Chondrocyte (in vitro differentiated cells): Measurements from ENCODE around the gene CDYL. TPM values are rescaled to one million over a fixed set of nuclear protein-coding genes. Genes with fewer than 3 reads are reported as not detected.

ENCODE experiments used
- DNase-seq: peaks from one replicate; pipeline ENCODE4 v3.0.0; 2021; ENCODE audit warnings: mixed read lengths, low spot score
- H3K27ac Mint-ChIP-seq: one replicate; pipeline ENCODE4 v1.8.0; 2021; ENCODE audit warnings: mild to moderate bottlenecking, moderate library complexity, mixed read lengths; ENCODE audit not compliant: unreplicated experiment
- H3K27me3 Mint-ChIP-seq: 2 replicates; pipeline ENCODE4 v1.8.0; 2021; ENCODE audit warnings: low read depth, mixed read lengths
- H3K36me3 Mint-ChIP-seq: 2 replicates; pipeline ENCODE4 v1.8.0; 2021; ENCODE audit warnings: low read depth, mixed read lengths
- H3K4me1 Mint-ChIP-seq: 2 replicates; pipeline ENCODE4 v1.8.0; 2021; ENCODE audit warnings: low read depth, mild to moderate bottlenecking, mixed read lengths
- H3K4me3 Mint-ChIP-seq: one replicate; pipeline ENCODE4 v1.8.0; 2021; ENCODE audit warnings: mild to moderate bottlenecking, moderate library complexity, mixed read lengths; ENCODE audit not compliant: unreplicated experiment
- H3K9me3 Mint-ChIP-seq: 2 replicates; pipeline ENCODE4 v1.8.0; 2021; ENCODE audit warnings: low read depth, mixed read lengths
- total RNA-seq: library from RNA; stranded (reverse); gene quantifications from 3 replicates; pipeline ENCODE4 v1.2.1, GENCODE V29; 2021
- TF ChIP-seq, protein P1 (sequence below): fragments of 200-600 bp; sonication (generic); IDR thresholded peaks from 2 replicates; pipeline ENCODE4 v1.5.0; 2021; ENCODE audit warnings: antibody characterized with exemption, mild to moderate bottlenecking, moderate library complexity

The CDYL gene
- total RNA-seq, 1 donor from 2014 or later = 63.7 TPM

DNA sequence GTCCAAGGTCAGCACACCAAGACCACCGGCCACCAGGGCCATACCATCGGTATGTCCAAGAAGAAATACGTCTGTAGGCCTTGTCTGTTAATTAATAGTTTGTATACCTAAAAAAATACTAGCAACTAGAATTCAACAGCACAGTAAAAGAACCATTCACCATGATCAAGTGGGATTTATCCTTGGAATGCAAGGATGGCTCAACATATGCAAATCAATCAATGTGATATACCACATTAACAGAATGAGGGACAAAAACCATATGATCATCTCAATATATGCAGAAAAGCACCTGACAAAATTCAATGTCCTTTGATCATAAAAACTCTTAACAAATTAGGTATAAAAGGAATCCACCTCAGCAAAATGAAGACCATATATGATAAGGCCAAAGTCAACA lies 203.2 kb downstream of the CDYL start:
- TF ChIP-seq, protein P1, sequence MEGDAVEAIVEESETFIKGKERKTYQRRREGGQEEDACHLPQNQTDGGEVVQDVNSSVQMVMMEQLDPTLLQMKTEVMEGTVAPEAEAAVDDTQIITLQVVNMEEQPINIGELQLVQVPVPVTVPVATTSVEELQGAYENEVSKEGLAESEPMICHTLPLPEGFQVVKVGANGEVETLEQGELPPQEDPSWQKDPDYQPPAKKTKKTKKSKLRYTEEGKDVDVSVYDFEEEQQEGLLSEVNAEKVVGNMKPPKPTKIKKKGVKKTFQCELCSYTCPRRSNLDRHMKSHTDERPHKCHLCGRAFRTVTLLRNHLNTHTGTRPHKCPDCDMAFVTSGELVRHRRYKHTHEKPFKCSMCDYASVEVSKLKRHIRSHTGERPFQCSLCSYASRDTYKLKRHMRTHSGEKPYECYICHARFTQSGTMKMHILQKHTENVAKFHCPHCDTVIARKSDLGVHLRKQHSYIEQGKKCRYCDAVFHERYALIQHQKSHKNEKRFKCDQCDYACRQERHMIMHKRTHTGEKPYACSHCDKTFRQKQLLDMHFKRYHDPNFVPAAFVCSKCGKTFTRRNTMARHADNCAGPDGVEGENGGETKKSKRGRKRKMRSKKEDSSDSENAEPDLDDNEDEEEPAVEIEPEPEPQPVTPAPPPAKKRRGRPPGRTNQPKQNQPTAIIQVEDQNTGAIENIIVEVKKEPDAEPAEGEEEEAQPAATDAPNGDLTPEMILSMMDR = no peak
- peaks cover 5% of the 10 kb centered on the region for H3K4me1 Mint-ChIP-seq
- peaks cover 16% of the 10 kb centered on the region for H3K36me3 Mint-ChIP-seq
- no peaks in the 10 kb centered on the region for H3K27me3 Mint-ChIP-seq
- H3K4me3 Mint-ChIP-seq = no peak overlapping the region
- H3K9me3 Mint-ChIP-seq = peaks cover 22% of the 10 kb centered on the region
- no peak overlapping the region for H3K27ac Mint-ChIP-seq
- no peak for DNase-seq

DNA sequence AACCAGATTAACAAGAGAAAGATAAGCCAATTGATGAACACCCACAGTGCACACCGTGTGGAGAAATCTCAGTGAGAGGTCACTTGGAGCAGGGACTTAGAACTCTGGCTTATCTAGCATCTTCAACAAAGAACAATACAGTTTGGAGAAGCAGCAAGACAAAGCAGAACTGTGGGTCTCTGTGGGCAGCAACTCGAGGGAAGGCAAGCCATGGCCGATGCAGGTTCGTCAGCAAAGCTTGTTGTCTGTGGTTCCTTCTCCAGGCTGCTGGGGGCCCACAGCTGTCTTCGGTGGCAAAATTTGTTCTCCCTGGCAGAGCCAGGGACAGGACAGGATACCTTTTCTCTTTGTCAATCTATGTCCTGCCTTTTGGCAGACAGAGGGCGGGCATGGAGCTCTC lies 205.6 kb downstream of the CDYL start:
- TF ChIP-seq, protein P1 = no peak
- peaks cover 13% of the 10 kb centered on the region for H3K36me3 Mint-ChIP-seq
- DNase-seq = no peak
- H3K27me3 Mint-ChIP-seq = no peaks in the 10 kb centered on the region
- peaks cover 4% of the 10 kb centered on the region for H3K4me1 Mint-ChIP-seq
- H3K27ac Mint-ChIP-seq = no peak overlapping the region
- H3K9me3 Mint-ChIP-seq = peaks cover 18% of the 10 kb centered on the region
- no peak overlapping the region for H3K4me3 Mint-ChIP-seq

DNA sequence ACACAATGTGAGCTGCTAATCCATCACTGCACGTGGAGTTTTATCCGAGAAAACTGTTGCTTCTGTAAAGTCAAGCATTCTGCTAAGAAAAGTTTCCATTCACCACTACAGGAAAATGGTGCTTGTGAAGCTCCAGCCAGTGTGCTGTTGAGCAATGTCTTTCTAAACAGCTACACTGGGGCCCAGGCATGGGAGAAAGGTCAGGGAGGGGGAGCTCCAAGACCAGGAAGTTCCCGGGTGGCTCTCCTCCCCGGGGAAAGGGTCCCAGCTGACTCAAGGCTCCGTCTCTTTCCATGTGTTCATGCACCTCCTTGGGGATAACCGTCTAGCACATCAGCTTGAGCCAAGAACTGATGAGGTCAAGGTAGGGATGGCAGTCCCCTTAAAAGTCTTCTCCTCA lies 207.1 kb downstream of the CDYL start:
- Mint-ChIP-seq H3K9me3 (peaks cover 13% of the 10 kb centered on the region), H3K27me3 (no peaks in the 10 kb centered on the region), H3K4me1 (peaks cover 4% of the 10 kb centered on the region), H3K27ac (no peak overlapping the region), H3K36me3 (peaks cover 9% of the 10 kb centered on the region), H3K4me3 (no peak overlapping the region)
- no peak for DNase-seq
- TF ChIP-seq, protein P1 = no peak

DNA sequence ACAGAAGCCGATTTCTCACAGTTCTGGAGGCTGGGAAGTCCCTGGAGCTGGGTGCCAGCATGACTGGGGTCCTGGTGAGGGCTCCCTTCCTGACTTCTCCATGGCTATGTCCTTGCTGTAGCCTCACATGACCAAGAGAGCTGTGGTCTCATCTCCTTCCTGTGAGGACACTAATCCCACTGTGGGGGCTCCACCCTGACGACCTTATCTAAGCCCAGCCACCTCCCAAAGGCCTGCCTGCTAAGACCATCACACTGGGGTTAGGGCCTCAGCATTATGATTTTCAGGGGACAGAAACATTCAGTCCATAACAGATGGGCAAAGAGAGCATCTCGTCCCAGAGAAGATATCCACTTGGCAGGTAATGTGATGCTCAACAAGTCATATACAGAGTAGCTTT lies 210.8 kb downstream of the CDYL start:
- TF ChIP-seq, protein P1 = no peak
- no peaks in the 10 kb centered on the region for H3K27me3 Mint-ChIP-seq
- H3K36me3 Mint-ChIP-seq = peaks cover 10% of the 10 kb centered on the region
- no peak overlapping the region for H3K4me3 Mint-ChIP-seq
- H3K9me3 Mint-ChIP-seq = peaks cover 8% of the 10 kb centered on the region
- peaks cover 4% of the 10 kb centered on the region for H3K4me1 Mint-ChIP-seq
- DNase-seq = no peak
- H3K27ac Mint-ChIP-seq = no peak overlapping the region

DNA sequence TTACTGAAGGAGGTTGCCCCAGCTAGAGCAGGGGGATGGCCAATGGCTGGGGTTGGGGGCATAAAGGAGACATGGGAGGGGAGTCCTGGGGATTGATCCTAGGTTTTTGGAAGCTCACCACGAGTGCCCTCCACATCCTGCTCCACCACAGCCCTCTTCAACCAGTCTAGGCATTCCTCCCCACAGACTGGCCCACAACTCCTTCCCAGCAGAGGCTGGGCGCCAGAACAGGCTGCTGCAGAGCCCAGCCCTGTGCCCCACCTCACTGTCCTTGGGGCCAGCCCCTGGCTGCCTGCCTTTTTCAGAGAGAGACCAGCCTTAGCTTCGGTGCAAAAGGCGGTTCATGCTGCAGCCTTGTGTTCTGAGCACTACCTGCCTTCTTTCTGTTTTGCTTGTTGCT lies 211.2 kb downstream of the CDYL start:
- TF ChIP-seq, protein P1 = no peak
- H3K27ac Mint-ChIP-seq = no peak overlapping the region
- peaks cover 4% of the 10 kb centered on the region for H3K4me1 Mint-ChIP-seq
- H3K4me3 Mint-ChIP-seq = no peak overlapping the region
- no peak for DNase-seq
- no peaks in the 10 kb centered on the region for H3K27me3 Mint-ChIP-seq
- peaks cover 10% of the 10 kb centered on the region for H3K36me3 Mint-ChIP-seq
- H3K9me3 Mint-ChIP-seq = peaks cover 8% of the 10 kb centered on the region
